ENCODE results near the gene SAMD14. TPM values are rescaled to one million over a fixed set of nuclear protein-coding genes. Genes with fewer than 3 reads are reported as not detected.

The SAMD14 gene
- total and polyA plus RNA-seq, 2 of the 4 experiments (the other 2 are of a cell fraction): 1.4 to 6.2 TPM

GRCh38 chr17:50171371-50172071 lies 41.6 kb upstream of the SAMD14 start (continued):
- no peak for TF ChIP-seq MAFK (IDR thresholded peaks at IDR 0.05; ENCODE audit: low read depth, low read length)

GRCh38 chr17:50170662-50171370 lies 40.9 kb upstream of the SAMD14 start:
- peak overlapping the region; percentile 87 for H2AK5ac ChIP-seq (ENCODE audit: low read depth, low read length)
- CTCF ChIA-PET: interaction anchor here (3.0 kb wide), 1 partner anchor 124 kb away, joined by 54 read pairs; no protein-coding TSS in a partner anchor
- H3K27ac ChIP-seq (ENCODE audit: insufficient read depth, low read length): no peak overlapping the region
- peak overlapping the region; percentile 60 for H2AK9ac ChIP-seq (replicated peaks; ENCODE audit: low read depth, low read length, poor library complexity)
- H3K4me1 ChIP-seq (ENCODE audit: control insufficient read depth, insufficient read depth, low read length): peaks cover 10% of the 10 kb centered on the region
- TF ChIP-seq, protein P1, sequence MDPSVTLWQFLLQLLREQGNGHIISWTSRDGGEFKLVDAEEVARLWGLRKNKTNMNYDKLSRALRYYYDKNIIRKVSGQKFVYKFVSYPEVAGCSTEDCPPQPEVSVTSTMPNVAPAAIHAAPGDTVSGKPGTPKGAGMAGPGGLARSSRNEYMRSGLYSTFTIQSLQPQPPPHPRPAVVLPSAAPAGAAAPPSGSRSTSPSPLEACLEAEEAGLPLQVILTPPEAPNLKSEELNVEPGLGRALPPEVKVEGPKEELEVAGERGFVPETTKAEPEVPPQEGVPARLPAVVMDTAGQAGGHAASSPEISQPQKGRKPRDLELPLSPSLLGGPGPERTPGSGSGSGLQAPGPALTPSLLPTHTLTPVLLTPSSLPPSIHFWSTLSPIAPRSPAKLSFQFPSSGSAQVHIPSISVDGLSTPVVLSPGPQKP (IDR thresholded peaks at IDR 0.05; ENCODE audit: borderline replicate concordance, low read depth, low read length): no peak
- TF ChIP-seq POLR2A (IDR thresholded peaks at IDR 0.05; ENCODE audit: low read depth, low read length): peak; percentile 26; the same call in 1 of the 2 replicates
- TF ChIP-seq, protein P2, sequence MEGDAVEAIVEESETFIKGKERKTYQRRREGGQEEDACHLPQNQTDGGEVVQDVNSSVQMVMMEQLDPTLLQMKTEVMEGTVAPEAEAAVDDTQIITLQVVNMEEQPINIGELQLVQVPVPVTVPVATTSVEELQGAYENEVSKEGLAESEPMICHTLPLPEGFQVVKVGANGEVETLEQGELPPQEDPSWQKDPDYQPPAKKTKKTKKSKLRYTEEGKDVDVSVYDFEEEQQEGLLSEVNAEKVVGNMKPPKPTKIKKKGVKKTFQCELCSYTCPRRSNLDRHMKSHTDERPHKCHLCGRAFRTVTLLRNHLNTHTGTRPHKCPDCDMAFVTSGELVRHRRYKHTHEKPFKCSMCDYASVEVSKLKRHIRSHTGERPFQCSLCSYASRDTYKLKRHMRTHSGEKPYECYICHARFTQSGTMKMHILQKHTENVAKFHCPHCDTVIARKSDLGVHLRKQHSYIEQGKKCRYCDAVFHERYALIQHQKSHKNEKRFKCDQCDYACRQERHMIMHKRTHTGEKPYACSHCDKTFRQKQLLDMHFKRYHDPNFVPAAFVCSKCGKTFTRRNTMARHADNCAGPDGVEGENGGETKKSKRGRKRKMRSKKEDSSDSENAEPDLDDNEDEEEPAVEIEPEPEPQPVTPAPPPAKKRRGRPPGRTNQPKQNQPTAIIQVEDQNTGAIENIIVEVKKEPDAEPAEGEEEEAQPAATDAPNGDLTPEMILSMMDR (conservative IDR thresholded peaks at IDR 0.05; ENCODE audit: low read depth, low read length): no peak
- TF ChIP-seq, protein P3, sequence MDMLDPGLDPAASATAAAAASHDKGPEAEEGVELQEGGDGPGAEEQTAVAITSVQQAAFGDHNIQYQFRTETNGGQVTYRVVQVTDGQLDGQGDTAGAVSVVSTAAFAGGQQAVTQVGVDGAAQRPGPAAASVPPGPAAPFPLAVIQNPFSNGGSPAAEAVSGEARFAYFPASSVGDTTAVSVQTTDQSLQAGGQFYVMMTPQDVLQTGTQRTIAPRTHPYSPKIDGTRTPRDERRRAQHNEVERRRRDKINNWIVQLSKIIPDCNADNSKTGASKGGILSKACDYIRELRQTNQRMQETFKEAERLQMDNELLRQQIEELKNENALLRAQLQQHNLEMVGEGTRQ (IDR thresholded peaks at IDR 0.05; ENCODE audit: low read depth, low read length): no peak
- no peak for TF ChIP-seq RCOR1 (IDR thresholded peaks at IDR 0.05; ENCODE audit: insufficient replicate concordance, low read length)
- no peak for TF ChIP-seq CHD1 (IDR thresholded peaks at IDR 0.05; ENCODE audit: low read depth, low read length)
- TF ChIP-seq RAD21 (IDR thresholded peaks at IDR 0.05; ENCODE audit: low read length): no peak
- TF ChIP-seq MXI1 (IDR thresholded peaks at IDR 0.05; ENCODE audit: borderline replicate concordance, low read depth, low read length): no peak
- no peak overlapping the region for H4K5ac ChIP-seq (ENCODE audit: low read depth, low read length)
- ATAC-seq (ENCODE audit: low read depth) (no peak), DNase-seq (no peak)
- H3K18ac ChIP-seq (ENCODE audit: low read depth, low read length): no peak overlapping the region
- peak overlapping the region; percentile 36; the same call in 1 of the 3 replicates for H2BK15ac ChIP-seq (ENCODE audit: low read depth, low read length)
- no TSS peak for BruUV-seq (replicated peaks)
- H2BK20ac ChIP-seq (ENCODE audit: low read depth, low read length): no peak overlapping the region
- no peaks in the 10 kb centered on the region for H4K20me1 ChIP-seq (ENCODE audit: insufficient read depth, low read length)
- H2BK5ac ChIP-seq (ENCODE audit: low read depth, low read length, poor library complexity, severe bottlenecking): no peak overlapping the region
- no peak overlapping the region for H3K14ac ChIP-seq (replicated peaks; ENCODE audit: low read depth, low read length)
- H3K4me2 ChIP-seq (ENCODE audit: low read depth, low read length): no peak overlapping the region
- H2BK120ac ChIP-seq (ENCODE audit: low read depth, low read length): peak overlapping the region; percentile 80; the same call in 1 of the 2 replicates
- H3K27me3 ChIP-seq (ENCODE audit: control insufficient read depth, insufficient read depth, low read length): no peaks in the 10 kb centered on the region
- H3K9me1 ChIP-seq (ENCODE audit: insufficient read depth, low read length): peaks cover 9% of the 10 kb centered on the region; the same call in 1 of the 2 replicates
- in situ Hi-C loops (cut with MboI; ENCODE audit: low sequenced_read_pairs) (loop anchor here (10.0 kb wide), 1 partner anchor 114 kb away; no protein-coding TSS in a partner anchor), intact Hi-C loops (cut with micrococcal nuclease) (no loop called here), dilution Hi-C loops (cut with HindIII; ENCODE audit: low sequenced_read_pairs, unreplicated experiment) (no loop called here)
- H4K91ac ChIP-seq (ENCODE audit: insufficient read depth, low read depth, low read length): no peak overlapping the region
- H3K4me3 ChIP-seq (ENCODE audit: insufficient read depth, low read depth, low read length): no peak overlapping the region
- H3K79me1 ChIP-seq (ENCODE audit: low read depth in 1 of 2, low read length in 2 of 2): peaks cover 3 to 19% of the 10 kb centered on the region in 2 experiments; a peak in 2 of 4 replicates
- no peaks in the 10 kb centered on the region for H3K9me3 ChIP-seq (ENCODE audit: control insufficient read depth, insufficient read depth, low read length)
- peaks cover 2% of the 10 kb centered on the region; the same call in 1 of the 2 replicates for H3K36me3 ChIP-seq (ENCODE audit: control insufficient read depth, insufficient read depth, low read length)
- H3K9ac ChIP-seq (ENCODE audit: low read depth, low read length): no peak overlapping the region
- H4K8ac ChIP-seq (ENCODE audit: low read depth in 2 of 2, low read length in 2 of 2): no peak overlapping the region
- peak overlapping the region; percentile 73 for H3K4ac ChIP-seq (ENCODE audit: low read depth, low read length)
- POLR2A ChIA-PET (ENCODE audit: unreplicated experiment): no interaction called here
- H3K56ac ChIP-seq (ENCODE audit: extremely low read depth, insufficient read depth, low read length): no peak overlapping the region
- 0 out of 2 replicates have a peak overlapping the region, but pooled peaks have one; percentile 15 for H3K23ac ChIP-seq (ENCODE audit: low read depth, low read length)
- peak overlapping the region; percentile 64 for H2AFZ ChIP-seq (replicated peaks; ENCODE audit: low read length, poor library complexity)
- WGBS, 2 experiments (ENCODE audit: extremely low coverage in 2 of 2, insufficient read length in 1 of 2): 80% methylated on average over 1 of the region's 10 CpGs; no CpG with 5 or more reads in 1 of the 2 experiments
